Activated T-helper 2 cell treated with anti-CD3 and anti-CD28 coated beads, Interferon-gamma antibody, Interleukin-2, Interleukin-4, amounts not matched to agents 10 μg/mL and 5 μg/mL and 100 μg/mL, durations not matched to agents 14 hours and 24 hours and 36 hours (primary cell): Measurements from ENCODE around the gene PDIK1L. TPM values are rescaled to one million over a fixed set of nuclear protein-coding genes. Genes with fewer than 3 reads are reported as not detected.

Experiments
- DNase-seq: peaks from one replicate; pipeline ENCODE4 v3.0.0; 2021; ENCODE audit warnings: low spot score
- H3K27ac Mint-ChIP-seq: one replicate; pipeline ENCODE4 v1.8.0; 2021; ENCODE audit warnings: mixed read lengths
- H3K27me3 Mint-ChIP-seq: one replicate; pipeline ENCODE4 v1.8.0; 2021; ENCODE audit warnings: low read depth, mixed read lengths
- H3K36me3 Mint-ChIP-seq: one replicate; pipeline ENCODE4 v1.8.0; 2021; ENCODE audit warnings: low read depth, mixed read lengths
- H3K4me1 Mint-ChIP-seq: one replicate; pipeline ENCODE4 v1.8.0; 2021; ENCODE audit warnings: low read depth, mixed read lengths
- H3K4me3 Mint-ChIP-seq: one replicate; pipeline ENCODE4 v1.8.0; 2021; ENCODE audit warnings: low read depth, mild to moderate bottlenecking, moderate library complexity, mixed read lengths
- H3K9me3 Mint-ChIP-seq: one replicate; pipeline ENCODE4 v1.8.0; 2021; ENCODE audit warnings: mixed read lengths
- intact Hi-C: fragments of 100-400 bp; cut with micrococcal nuclease; formaldehyde crosslinking; loops from one replicate; pipeline ENCODE4 v1.15.1; 2023
- total RNA-seq: library from RNA; stranded (reverse); gene quantifications from 2 replicates; pipeline ENCODE4 v1.2.3, GENCODE V29; 2022

Gene PDIK1L
- total RNA-seq, 1 donor from 2014 or later: 17.2 TPM

- peaks cover 2% of the 10 kb centered on the region for H3K4me1 Mint-ChIP-seq
- intact Hi-C loops: no loop called here
- no peaks in the 10 kb centered on the region for H3K36me3 Mint-ChIP-seq
- no peaks in the 10 kb centered on the region for H3K9me3 Mint-ChIP-seq
- no peak for DNase-seq
- H3K4me3 Mint-ChIP-seq: no peak overlapping the region
- no peak overlapping the region for H3K27ac Mint-ChIP-seq
- H3K27me3 Mint-ChIP-seq: peaks cover 59% of the 10 kb centered on the region
Measured at GRCh38 chr1:26156285-26157038, 44.8 kb downstream of the PDIK1L start.

- no peak for DNase-seq
- intact Hi-C loops: no loop called here
- Mint-ChIP-seq H3K9me3 (no peaks in the 10 kb centered on the region), H3K27ac (no peak overlapping the region), H3K36me3 (no peaks in the 10 kb centered on the region), H3K4me1 (peaks cover 6% of the 10 kb centered on the region), H3K4me3 (no peak overlapping the region), H3K27me3 (peaks cover 58% of the 10 kb centered on the region)
Measured at GRCh38 chr1:26158271-26158907, 46.8 kb downstream of the PDIK1L start.

- no peak within 1 kb of the TSS for H3K27ac Mint-ChIP-seq
- no peaks in the 10 kb centered on the region for H3K36me3 Mint-ChIP-seq
- peaks cover 6% of the 10 kb centered on the region for H3K4me1 Mint-ChIP-seq
- H3K9me3 Mint-ChIP-seq: no peaks in the 10 kb centered on the region
- intact Hi-C loops: no loop called here
- peaks cover 56% of the 10 kb centered on the region for H3K27me3 Mint-ChIP-seq
- DNase-seq: no peak
- no peak within 1 kb of the TSS for H3K4me3 Mint-ChIP-seq
Measured at GRCh38 chr1:26158908-26159742, 47.5 kb downstream of the PDIK1L start, which contains the start of gene FAM110D. FAM110D (plus strand) TSS chr1:26159079; CDS start chr1:26161292, 2,213 bp downstream.

GRCh38 chr1:26159743-26160039 is 48.1 kb downstream of the PDIK1L start:
- Mint-ChIP-seq H3K4me1 (peaks cover 6% of the 10 kb centered on the region), H3K27ac (no peak overlapping the region), H3K4me3 (no peak overlapping the region), H3K9me3 (no peaks in the 10 kb centered on the region), H3K36me3 (no peaks in the 10 kb centered on the region), H3K27me3 (peaks cover 54% of the 10 kb centered on the region)
- DNase-seq: no peak
- intact Hi-C loops: loop anchor here (10.0 kb wide), 1 partner anchor 235 kb away; no protein-coding TSS in a partner anchor

- Mint-ChIP-seq H3K27ac (no peak overlapping the region), H3K4me3 (no peak overlapping the region)
Measured at GRCh38 chr1:26160527-26161414, 49.1 kb downstream of the PDIK1L start.

GRCh38 chr1:26161415-26162219 is 50.0 kb downstream of the PDIK1L start:
- peaks cover 50% of the 10 kb centered on the region for H3K27me3 Mint-ChIP-seq

More at GRCh38 chr1:26160527-26161414, 49.1 kb downstream of the PDIK1L start:
- Mint-ChIP-seq H3K9me3 (no peaks in the 10 kb centered on the region), H3K27me3 (peaks cover 53% of the 10 kb centered on the region), H3K4me1 (peaks cover 13% of the 10 kb centered on the region), H3K36me3 (no peaks in the 10 kb centered on the region)
- intact Hi-C loops: loop anchor here (10.0 kb wide), 1 partner anchor 234 kb away; no protein-coding TSS in a partner anchor
- no peak for DNase-seq

GRCh38 chr1:26162220-26162709 is 50.6 kb downstream of the PDIK1L start:
- Mint-ChIP-seq H3K4me1 (peaks cover 16% of the 10 kb centered on the region), H3K36me3 (no peaks in the 10 kb centered on the region), H3K27me3 (peaks cover 48% of the 10 kb centered on the region), H3K9me3 (no peaks in the 10 kb centered on the region), H3K4me3 (peak overlapping the region; percentile 55), H3K27ac (no peak overlapping the region)
- intact Hi-C loops: loop anchor here (10.0 kb wide), 1 partner anchor 233 kb away; no protein-coding TSS in a partner anchor
- DNase-seq: no peak

More at GRCh38 chr1:26161415-26162219, 50.0 kb downstream of the PDIK1L start:
- H3K4me3 Mint-ChIP-seq: peak overlapping the region; percentile 55
- peak; percentile 41 for DNase-seq
- intact Hi-C loops: loop anchor here (10.0 kb wide), 1 partner anchor 233 kb away; no protein-coding TSS in a partner anchor
- peaks cover 14% of the 10 kb centered on the region for H3K4me1 Mint-ChIP-seq
- H3K27ac Mint-ChIP-seq: no peak overlapping the region
- no peaks in the 10 kb centered on the region for H3K36me3 Mint-ChIP-seq
- H3K9me3 Mint-ChIP-seq: no peaks in the 10 kb centered on the region

GRCh38 chr1:26163684-26164035 is 52.0 kb downstream of the PDIK1L start:
- Mint-ChIP-seq H3K4me3 (no peak overlapping the region), H3K9me3 (no peaks in the 10 kb centered on the region), H3K4me1 (peaks cover 16% of the 10 kb centered on the region), H3K27ac (no peak overlapping the region), H3K36me3 (no peaks in the 10 kb centered on the region), H3K27me3 (peaks cover 40% of the 10 kb centered on the region)
- intact Hi-C loops: loop anchor here (10.0 kb wide), 1 partner anchor 231 kb away; no protein-coding TSS in a partner anchor
- DNase-seq: no peak

- Mint-ChIP-seq H3K4me3 (peak overlapping the region; percentile 51), H3K36me3 (no peaks in the 10 kb centered on the region), H3K9me3 (no peaks in the 10 kb centered on the region), H3K4me1 (peaks cover 18% of the 10 kb centered on the region), H3K27me3 (peaks cover 36% of the 10 kb centered on the region), H3K27ac (no peak overlapping the region)
- DNase-seq: peak; percentile 49
- intact Hi-C loops: loop anchor here (10.0 kb wide), 1 partner anchor 231 kb away; no protein-coding TSS in a partner anchor
Measured at GRCh38 chr1:26164036-26164860, 52.6 kb downstream of the PDIK1L start.

- Mint-ChIP-seq H3K4me1 (peaks cover 20% of the 10 kb centered on the region), H3K27ac (no peak overlapping the region), H3K36me3 (no peaks in the 10 kb centered on the region), H3K27me3 (peaks cover 29% of the 10 kb centered on the region), H3K4me3 (peak overlapping the region; percentile 51), H3K9me3 (no peaks in the 10 kb centered on the region)
- no peak for DNase-seq
- intact Hi-C loops: loop anchor here (10.0 kb wide), 1 partner anchor 230 kb away; no protein-coding TSS in a partner anchor
Measured at GRCh38 chr1:26164861-26165842, 53.5 kb downstream of the PDIK1L start.
